Suprapubic skin (tissue), 4 donors: ENCODE data around the gene LGALS9.

ENCODE experiments used
- EP300 ChIP-seq: sonication (generic); formaldehyde crosslinking; IDR thresholded peaks from one replicate; pipeline ENCODE4 v1.6.1; 2017; ENCODE audit warnings: antibody characterized with exemption
- POLR2AphosphoS5 ChIP-seq, 3 donors: sonication (generic); formaldehyde crosslinking; IDR thresholded peaks; one replicate each; pipeline ENCODE4 v1.6.1; 2017; ENCODE audit warnings: antibody characterized with exemption in 3 of 3
- TF ChIP-seq, protein P1 (sequence below), 2 donors: fragments of 200-600 bp in 1 of 2; fragments of 450-650 bp in 1 of 2; sonication (generic) in 1 of 2; IDR thresholded peaks; one replicate each; pipeline ENCODE4 v1.5.1; 2016 to 2019; ENCODE audit warnings: antibody characterized with exemption in 2 of 2, mild to moderate bottlenecking in 1 of 2, moderate library complexity in 1 of 2

DNA sequence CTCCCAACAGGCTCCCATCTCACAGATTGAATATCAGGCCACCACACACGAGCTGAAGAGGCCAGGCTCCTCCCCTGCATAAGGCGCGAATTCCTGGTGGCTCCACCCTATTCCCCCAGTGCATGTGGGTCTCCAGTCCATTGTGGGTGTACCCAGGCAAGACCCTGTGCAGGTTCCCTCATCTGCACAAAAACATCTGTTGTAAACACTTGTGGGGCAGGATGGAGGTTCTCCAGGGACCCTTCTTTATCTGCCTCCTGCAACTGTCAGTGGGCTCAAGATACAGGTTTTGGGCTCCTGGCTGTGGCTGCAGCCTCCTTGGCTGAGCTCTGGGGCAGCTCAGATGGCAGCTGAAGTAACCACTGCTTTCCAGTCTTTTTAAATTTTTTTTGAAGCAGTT lies 17.6 kb upstream of the LGALS9 start:
- TF ChIP-seq POLR2AphosphoS5 (IDR thresholded peaks at IDR 0.05), result no peak
- TF ChIP-seq, protein P1, sequence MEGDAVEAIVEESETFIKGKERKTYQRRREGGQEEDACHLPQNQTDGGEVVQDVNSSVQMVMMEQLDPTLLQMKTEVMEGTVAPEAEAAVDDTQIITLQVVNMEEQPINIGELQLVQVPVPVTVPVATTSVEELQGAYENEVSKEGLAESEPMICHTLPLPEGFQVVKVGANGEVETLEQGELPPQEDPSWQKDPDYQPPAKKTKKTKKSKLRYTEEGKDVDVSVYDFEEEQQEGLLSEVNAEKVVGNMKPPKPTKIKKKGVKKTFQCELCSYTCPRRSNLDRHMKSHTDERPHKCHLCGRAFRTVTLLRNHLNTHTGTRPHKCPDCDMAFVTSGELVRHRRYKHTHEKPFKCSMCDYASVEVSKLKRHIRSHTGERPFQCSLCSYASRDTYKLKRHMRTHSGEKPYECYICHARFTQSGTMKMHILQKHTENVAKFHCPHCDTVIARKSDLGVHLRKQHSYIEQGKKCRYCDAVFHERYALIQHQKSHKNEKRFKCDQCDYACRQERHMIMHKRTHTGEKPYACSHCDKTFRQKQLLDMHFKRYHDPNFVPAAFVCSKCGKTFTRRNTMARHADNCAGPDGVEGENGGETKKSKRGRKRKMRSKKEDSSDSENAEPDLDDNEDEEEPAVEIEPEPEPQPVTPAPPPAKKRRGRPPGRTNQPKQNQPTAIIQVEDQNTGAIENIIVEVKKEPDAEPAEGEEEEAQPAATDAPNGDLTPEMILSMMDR (IDR thresholded peaks at IDR 0.05), result no peak
- no peak for TF ChIP-seq EP300
